ENCODE data around the gene SPTY2D1. TPM values are rescaled to one million over a fixed set of nuclear protein-coding genes. Genes with fewer than 3 reads are reported as not detected.

Gene SPTY2D1
- total and polyA plus RNA-seq, 5 experiments from 2014 or later, result 4.7 to 20.1 (median 11.0) TPM

DNA sequence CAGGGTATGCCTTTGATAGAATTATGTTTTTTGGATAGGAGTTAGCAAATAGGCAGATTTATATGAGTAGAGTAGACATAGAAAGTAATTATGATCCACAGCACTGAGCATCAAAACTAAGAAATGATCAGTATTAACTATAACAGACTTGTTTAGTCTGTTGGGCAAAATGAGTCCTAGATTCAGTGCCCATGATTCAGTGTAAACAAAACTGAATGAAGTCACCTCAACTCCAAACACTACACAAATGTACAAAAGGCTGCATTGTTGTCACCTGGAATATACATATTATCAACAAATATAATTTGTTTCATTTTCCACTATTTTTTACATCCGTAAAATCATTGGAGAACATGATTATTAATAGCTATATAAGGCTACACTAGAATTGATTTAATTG is 52.3 kb downstream of the SPTY2D1 start:
- DNase-seq, result no peak
- H3K4me1 Mint-ChIP-seq, result peaks cover 0 to 6% (median 2%) of the 10 kb centered on the region in 4 donors
- peak overlapping the region in 1 of 10 donors; percentile 51 for H3K27ac Mint-ChIP-seq
- ATAC-seq, result no peak
- POLR2A ChIA-PET, result no interaction called here
- H3K9me3 Mint-ChIP-seq, result no peaks in the 10 kb centered on the region
- no peak overlapping the region for H3K4me3 Mint-ChIP-seq
- H3K36me3 Mint-ChIP-seq, result peaks cover 0 to 17% (median 0%) of the 10 kb centered on the region in 3 donors
- no peaks in the 10 kb centered on the region for H3K27me3 Mint-ChIP-seq

DNA sequence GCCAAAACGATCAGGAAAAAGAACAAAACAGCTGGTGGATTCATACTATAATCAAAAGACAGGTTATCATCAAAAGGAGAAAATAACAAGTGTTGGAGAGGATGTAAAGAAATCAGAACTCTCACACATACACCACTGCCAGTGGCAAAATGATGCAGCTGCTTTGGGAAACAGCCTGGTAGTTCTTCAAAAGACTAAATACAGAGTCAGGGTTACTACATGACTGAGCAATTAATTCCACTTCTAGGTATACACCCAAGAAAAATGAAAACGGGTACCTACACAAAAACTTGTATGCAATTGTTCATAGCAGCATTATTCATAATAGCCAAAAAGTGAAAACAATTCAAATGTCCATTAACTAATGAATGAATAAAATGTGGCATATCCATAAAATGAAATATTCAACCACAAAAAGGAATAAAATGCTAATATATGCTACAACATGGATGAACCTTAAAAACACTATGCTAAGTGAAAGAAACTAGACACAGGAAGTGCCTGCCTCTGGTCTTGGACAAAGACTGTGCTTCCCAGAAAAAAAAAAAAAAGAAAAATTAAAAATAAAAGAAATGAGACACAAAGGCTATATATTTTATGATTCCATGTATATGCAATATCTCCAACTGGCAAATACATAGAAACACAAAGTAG is 53.9 kb downstream of the SPTY2D1 start:
- no peaks in the 10 kb centered on the region for H3K9me3 Mint-ChIP-seq
- POLR2A ChIA-PET, result no interaction called here
- H3K27ac Mint-ChIP-seq, result no peak overlapping the region
- peaks cover 0 to 27% (median 4%) of the 10 kb centered on the region in 3 donors for H3K36me3 Mint-ChIP-seq
- no peaks in the 10 kb centered on the region for H3K27me3 Mint-ChIP-seq
- DNase-seq (no peak), ATAC-seq (no peak)
- H3K4me3 Mint-ChIP-seq, result no peak overlapping the region
- H3K4me1 Mint-ChIP-seq, result peaks cover 0 to 6% (median 2%) of the 10 kb centered on the region in 4 donors

DNA sequence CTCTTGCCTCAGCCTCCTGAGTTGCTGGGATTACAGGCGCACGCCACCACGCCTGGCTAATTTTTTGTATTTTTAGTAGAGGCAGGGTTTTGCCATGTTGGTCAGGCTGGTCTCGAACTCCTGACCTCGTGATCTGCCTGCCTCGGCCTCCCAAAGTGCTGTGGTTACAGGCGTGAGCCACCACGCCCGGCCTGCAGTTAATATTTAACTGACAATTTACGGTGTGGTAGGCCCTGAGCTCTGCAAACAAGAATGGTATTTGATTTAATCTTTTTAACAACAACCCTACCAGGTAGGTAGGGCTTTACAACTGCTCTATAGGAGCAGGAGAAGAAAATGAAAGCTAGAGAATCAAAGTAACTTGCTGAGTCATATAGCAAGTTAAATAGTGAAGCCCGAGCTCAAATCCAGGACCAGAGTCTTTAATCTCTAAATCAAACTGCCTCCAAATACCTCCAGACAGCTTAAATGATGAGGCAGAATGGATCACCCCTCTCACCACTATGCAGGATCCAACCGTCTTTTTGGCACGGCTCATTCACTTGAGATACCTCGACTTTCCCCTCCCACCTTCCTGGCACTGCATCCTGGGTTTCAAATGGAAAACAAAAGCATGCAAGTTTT is 55.1 kb downstream of the SPTY2D1 start:
- Mint-ChIP-seq H3K4me3 (peak overlapping the region in 2 of 10 donors; percentile 17 to 18), H3K27me3 (no peaks in the 10 kb centered on the region), H3K36me3 (peaks cover 0 to 28% (median 5%) of the 10 kb centered on the region in 3 donors), H3K27ac (peak overlapping the region in 2 of 10 donors; percentile 28 to 55), H3K4me1 (peaks cover 0 to 6% (median 2%) of the 10 kb centered on the region in 4 donors), H3K9me3 (no peaks in the 10 kb centered on the region)
- DNase-seq (no peak), ATAC-seq (no peak)
- POLR2A ChIA-PET, result no interaction called here

DNA sequence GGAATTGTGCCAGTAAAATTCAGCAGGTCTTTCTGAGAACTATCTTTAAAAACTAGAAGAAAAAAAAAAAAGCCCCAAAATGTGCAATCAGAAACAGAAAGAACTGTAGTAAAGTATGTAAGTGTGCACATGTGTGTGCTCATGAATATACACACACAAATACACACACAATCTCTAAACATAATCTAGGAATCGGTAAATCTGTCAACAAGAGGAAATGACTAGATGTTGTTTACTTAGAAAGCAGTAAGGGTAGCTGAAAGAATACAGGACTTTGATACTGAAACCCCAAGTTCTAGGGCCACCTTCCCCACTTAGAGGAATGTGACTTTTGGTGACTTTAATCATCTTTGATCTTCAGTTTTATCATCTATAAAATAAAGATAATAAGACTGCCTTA is 58.8 kb downstream of the SPTY2D1 start:
- no peaks in the 10 kb centered on the region for H3K9me3 Mint-ChIP-seq
- POLR2A ChIA-PET, result no interaction called here
- peaks cover 0 to 56% (median 12%) of the 10 kb centered on the region in 3 donors for H3K36me3 Mint-ChIP-seq
- H3K27ac Mint-ChIP-seq, result peak overlapping the region in 1 of 10 donors; percentile 17
- H3K27me3 Mint-ChIP-seq, result no peaks in the 10 kb centered on the region
- H3K4me3 Mint-ChIP-seq, result no peak overlapping the region
- H3K4me1 Mint-ChIP-seq, result peaks cover 0 to 6% (median 2%) of the 10 kb centered on the region in 4 donors
- DNase-seq, result no peak
- ATAC-seq, result no peak

DNA sequence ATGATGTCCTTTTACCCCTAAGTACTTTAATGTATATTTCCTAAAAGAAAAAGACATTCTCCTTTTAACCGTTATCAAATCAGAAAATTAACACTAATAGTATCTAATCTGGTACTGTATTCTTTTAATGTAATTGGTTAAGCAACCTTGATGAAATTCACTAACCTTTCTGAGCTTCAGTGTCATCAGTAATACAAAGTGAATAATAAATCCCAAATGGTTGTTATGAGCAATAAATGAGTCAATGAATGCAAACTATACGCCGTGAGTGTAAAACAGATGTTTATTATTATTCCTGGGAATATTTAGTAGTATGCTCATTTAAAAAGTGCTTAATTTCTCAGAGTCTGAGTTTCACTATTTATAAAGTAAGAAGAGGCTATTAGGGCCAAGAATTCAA is 67.1 kb downstream of the SPTY2D1 start:
- Mint-ChIP-seq H3K27me3 (no peaks in the 10 kb centered on the region), H3K9me3 (no peaks in the 10 kb centered on the region), H3K4me3 (no peak overlapping the region), H3K27ac (peak overlapping the region in 1 of 10 donors; percentile 56), H3K36me3 (peaks cover 0 to 45% (median 6%) of the 10 kb centered on the region in 3 donors), H3K4me1 (peaks cover 0 to 1% (median 0%) of the 10 kb centered on the region in 4 donors)
- DNase-seq, result no peak
- POLR2A ChIA-PET, result no interaction called here
- no peak for ATAC-seq

DNA sequence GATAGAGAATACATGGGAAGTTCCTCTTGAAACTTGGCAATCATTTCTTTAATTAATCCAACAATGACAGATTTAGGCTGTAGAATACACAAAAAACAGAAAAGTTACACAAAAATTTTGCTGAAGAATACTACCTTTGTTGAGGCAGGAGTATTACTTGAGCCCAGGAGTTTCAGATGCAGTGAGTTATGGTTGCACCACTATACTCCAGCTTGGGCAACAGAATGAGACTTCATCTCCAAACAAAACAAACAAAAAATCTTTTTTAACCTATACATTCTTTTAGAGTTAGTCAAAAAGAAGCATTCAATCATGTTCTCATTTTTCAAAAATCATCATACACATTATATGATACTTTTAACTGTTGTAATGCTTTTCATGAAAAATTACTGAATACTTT is 67.7 kb downstream of the SPTY2D1 start:
- no peak overlapping the region for H3K4me3 Mint-ChIP-seq
- POLR2A ChIA-PET, result no interaction called here
- no peak overlapping the region for H3K27ac Mint-ChIP-seq
- no peaks in the 10 kb centered on the region for H3K9me3 Mint-ChIP-seq
- H3K36me3 Mint-ChIP-seq, result peaks cover 0 to 39% (median 6%) of the 10 kb centered on the region in 3 donors
- DNase-seq (no peak), ATAC-seq (no peak)
- no peaks in the 10 kb centered on the region for H3K27me3 Mint-ChIP-seq
- H3K4me1 Mint-ChIP-seq, result peaks cover 0 to under 1% (median 0%) of the 10 kb centered on the region in 4 donors

DNA sequence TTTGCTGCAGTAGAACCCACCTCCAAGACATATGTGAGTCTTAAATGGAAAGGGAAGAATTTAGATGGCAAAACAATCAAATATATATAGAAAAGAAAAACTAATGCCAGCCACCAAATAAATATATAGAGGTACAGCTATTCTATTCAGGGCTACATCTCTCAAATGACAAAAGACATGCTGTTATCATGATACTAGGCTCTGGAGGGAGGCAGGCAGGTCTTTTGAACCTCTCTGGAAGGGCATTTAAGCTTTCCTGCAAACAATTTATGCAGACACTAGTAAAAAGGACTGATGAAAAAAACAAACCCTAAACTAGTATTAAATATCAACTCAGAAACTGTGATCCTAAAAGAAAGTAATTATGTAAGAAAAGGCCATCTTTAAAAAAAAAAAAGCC is 70.0 kb downstream of the SPTY2D1 start:
- Mint-ChIP-seq H3K9me3 (no peaks in the 10 kb centered on the region), H3K4me1 (no peaks in the 10 kb centered on the region), H3K36me3 (peaks cover 0 to 34% (median 6%) of the 10 kb centered on the region in 3 donors), H3K4me3 (no peak overlapping the region), H3K27ac (peak overlapping the region in 1 of 10 donors; percentile 61), H3K27me3 (no peaks in the 10 kb centered on the region)
- ATAC-seq (no peak), DNase-seq (no peak)
- POLR2A ChIA-PET, result no interaction called here

DNA sequence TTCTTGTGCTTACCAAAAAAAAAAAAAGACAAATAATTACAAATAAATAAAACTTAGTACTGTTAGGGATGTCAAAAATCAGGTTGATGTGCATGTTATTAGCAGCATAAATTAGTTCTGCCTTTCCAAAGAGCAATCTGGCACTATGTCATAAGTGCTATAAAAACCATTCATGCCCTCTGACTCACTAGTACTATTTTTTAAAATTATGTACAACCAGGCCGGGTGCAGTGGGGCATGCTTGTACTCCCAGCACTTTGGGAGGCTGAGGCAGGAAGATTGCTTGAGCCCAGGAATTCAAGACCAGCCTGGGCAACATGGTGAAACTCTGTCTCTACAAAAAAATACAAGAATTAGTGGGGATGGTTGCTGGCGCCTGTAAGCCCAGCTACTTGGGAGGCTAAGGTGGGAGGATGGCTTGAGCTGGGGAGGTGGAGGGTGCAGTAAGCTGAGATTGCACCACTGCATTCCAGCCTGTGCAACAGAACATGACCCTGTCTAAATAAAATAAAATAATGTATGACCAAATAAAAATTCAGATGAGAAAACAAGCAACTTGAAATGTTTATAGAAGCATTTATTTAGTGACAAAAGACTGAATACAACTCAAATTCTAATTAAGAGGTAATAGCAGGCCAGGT is 70.9 kb downstream of the SPTY2D1 start:
- peaks cover 0 to 35% (median 6%) of the 10 kb centered on the region in 3 donors for H3K36me3 Mint-ChIP-seq

More for the DNA sequence above, 70.9 kb downstream of the SPTY2D1 start:
- Mint-ChIP-seq H3K4me3 (no peak overlapping the region), H3K27me3 (no peaks in the 10 kb centered on the region), H3K4me1 (no peaks in the 10 kb centered on the region), H3K9me3 (no peaks in the 10 kb centered on the region), H3K27ac (peak overlapping the region in 1 of 10 donors; percentile 7)
- POLR2A ChIA-PET, result no interaction called here
- ATAC-seq, result no peak
- no peak for DNase-seq

Other genes with a start within 250 kb of the SPTY2D1 start
- 100 to 1,000 TPM in 1 of 2 experiments, 10 to 100 TPM in 1; 96.1 to 102 TPM for gene LDHA, start 239.8 kb downstream of the SPTY2D1 start, total RNA-seq
- 100 to 1,000 TPM; 333 to 345 (median 345) TPM for gene LDHA, start 239.8 kb downstream of the SPTY2D1 start, polyA plus RNA-seq
- gene LDHC, start 222.0 kb downstream of the SPTY2D1 start, total RNA-seq, result not detected
- gene LDHC, start 222.0 kb downstream of the SPTY2D1 start, polyA plus RNA-seq, result 1 to 10 TPM in 1 of 3 donors, not detected in 2; 4.0 TPM
- under 1 TPM in 1 of 2 experiments, not detected in 1; 0.14 TPM for gene LDHAL6A, start 178.5 kb downstream of the SPTY2D1 start, total RNA-seq
- under 1 TPM in 1 of 3 donors, not detected in 2; 0.09 TPM for gene LDHAL6A, start 178.5 kb downstream of the SPTY2D1 start, polyA plus RNA-seq
- 10 to 100 TPM; 42.5 to 45.7 TPM for gene TSG101, start 107.4 kb downstream of the SPTY2D1 start, total RNA-seq
- 10 to 100 TPM; 31.8 to 58.7 (median 35.8) TPM for gene TSG101, start 107.4 kb downstream of the SPTY2D1 start, polyA plus RNA-seq
- 10 to 100 TPM in 1 of 2 experiments, 1 to 10 TPM in 1; 6.0 to 10.5 TPM for gene UEVLD, start 45.6 kb downstream of the SPTY2D1 start, total RNA-seq
- gene UEVLD, start 45.6 kb downstream of the SPTY2D1 start, polyA plus RNA-seq, result 1 to 10 TPM; 5.5 to 8.9 (median 6.1) TPM
- gene MISFA, start 34.6 kb downstream of the SPTY2D1 start, total RNA-seq, result under 1 TPM in 1 of 2 experiments, not detected in 1; 0.47 TPM
- gene MISFA, start 34.6 kb downstream of the SPTY2D1 start, polyA plus RNA-seq, result under 1 TPM in 1 of 3 donors, not detected in 2; 0.96 TPM
- 1 to 10 TPM; 4.6 to 6.7 TPM for gene TMEM86A, start 64.4 kb upstream of the SPTY2D1 start, total RNA-seq
- gene TMEM86A, start 64.4 kb upstream of the SPTY2D1 start, polyA plus RNA-seq, result 1 to 10 TPM in 2 of 3 donors, under 1 TPM in 1; 0.43 to 1.9 (median 1.2) TPM
- gene IGSF22, start 91.8 kb upstream of the SPTY2D1 start, total RNA-seq, result 1 to 10 TPM; 4.1 to 5.4 TPM
- 1 to 10 TPM; 2.3 to 5.3 (median 4.6) TPM for gene IGSF22, start 91.8 kb upstream of the SPTY2D1 start, polyA plus RNA-seq
- gene PTPN5, start 157.5 kb upstream of the SPTY2D1 start, total RNA-seq, result not detected
- not detected for gene PTPN5, start 157.5 kb upstream of the SPTY2D1 start, polyA plus RNA-seq